GM13977 (cell line): Measurements from ENCODE around the gene MYH16.

Experiments used
- DNase-seq: peaks from one replicate; pipeline ENCODE4 v3.0.0; 2012; ENCODE audit warnings: low spot score
- in situ Hi-C: fragments of 300-500 bp; cut with MboI; formaldehyde crosslinking; loops from one replicate; pipeline ENCODE4 v1.12.0; 2022; ENCODE audit warnings: low sequenced_read_pairs, low pct_unique_long_range_greater_than_20kb, mixed read lengths, inconsistent platforms; ENCODE audit not compliant: unreplicated experiment
- TF ChIP-seq, protein P1 (sequence below): IDR thresholded peaks from 2 replicates; pipeline ENCODE4 v1.5.1; 2012; ENCODE audit warnings: mild to moderate bottlenecking, control low read depth; ENCODE audit not compliant: insufficient read depth; ENCODE audit errors: extremely low read depth, missing control alignments

Gene MYH16

DNA sequence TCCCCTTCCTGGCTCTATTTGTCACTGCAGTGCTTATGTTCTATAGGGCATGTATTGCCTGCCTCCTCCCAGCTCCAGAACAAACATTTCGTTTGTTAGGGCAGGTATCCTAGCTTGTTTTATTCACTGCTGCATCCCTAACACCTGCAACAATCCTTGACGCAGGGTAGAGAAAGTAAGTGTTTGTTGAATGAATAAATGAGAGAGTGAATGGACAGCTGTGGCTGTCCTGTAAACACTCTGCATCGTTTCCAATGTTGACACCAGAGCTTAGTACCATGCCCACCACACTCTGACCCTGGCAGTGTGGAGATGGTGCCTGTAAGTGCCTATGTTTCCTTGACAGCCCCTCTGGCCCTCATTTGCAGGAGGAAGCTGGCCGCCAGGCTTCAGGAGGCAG is 21.0 kb downstream of the MYH16 start:
- TF ChIP-seq, protein P1, sequence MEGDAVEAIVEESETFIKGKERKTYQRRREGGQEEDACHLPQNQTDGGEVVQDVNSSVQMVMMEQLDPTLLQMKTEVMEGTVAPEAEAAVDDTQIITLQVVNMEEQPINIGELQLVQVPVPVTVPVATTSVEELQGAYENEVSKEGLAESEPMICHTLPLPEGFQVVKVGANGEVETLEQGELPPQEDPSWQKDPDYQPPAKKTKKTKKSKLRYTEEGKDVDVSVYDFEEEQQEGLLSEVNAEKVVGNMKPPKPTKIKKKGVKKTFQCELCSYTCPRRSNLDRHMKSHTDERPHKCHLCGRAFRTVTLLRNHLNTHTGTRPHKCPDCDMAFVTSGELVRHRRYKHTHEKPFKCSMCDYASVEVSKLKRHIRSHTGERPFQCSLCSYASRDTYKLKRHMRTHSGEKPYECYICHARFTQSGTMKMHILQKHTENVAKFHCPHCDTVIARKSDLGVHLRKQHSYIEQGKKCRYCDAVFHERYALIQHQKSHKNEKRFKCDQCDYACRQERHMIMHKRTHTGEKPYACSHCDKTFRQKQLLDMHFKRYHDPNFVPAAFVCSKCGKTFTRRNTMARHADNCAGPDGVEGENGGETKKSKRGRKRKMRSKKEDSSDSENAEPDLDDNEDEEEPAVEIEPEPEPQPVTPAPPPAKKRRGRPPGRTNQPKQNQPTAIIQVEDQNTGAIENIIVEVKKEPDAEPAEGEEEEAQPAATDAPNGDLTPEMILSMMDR = no peak
- in situ Hi-C loops = no loop called here
- no peak for DNase-seq

DNA sequence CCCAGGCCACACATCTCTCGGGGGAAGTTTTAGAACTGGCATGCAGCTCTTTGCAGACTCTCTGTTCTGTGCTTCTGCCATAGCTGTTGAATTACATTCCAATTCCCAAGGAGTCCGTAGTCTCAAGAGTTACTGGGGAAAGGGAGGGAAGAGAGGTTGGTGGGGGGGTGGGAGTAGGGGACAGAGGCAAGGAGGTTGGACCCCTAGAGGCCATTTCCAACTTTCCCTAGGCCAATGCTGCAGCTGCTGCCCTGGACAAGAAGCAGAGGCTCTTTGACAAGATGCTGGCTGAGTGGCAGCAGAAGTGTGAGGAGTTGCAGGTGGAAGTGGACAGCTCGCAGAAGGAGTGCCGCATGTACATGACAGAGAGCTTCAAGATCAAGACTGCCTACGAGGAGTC is 23.8 kb downstream of the MYH16 start:
- DNase-seq = no peak
- TF ChIP-seq, protein P1 = no peak
- in situ Hi-C loops = no loop called here

DNA sequence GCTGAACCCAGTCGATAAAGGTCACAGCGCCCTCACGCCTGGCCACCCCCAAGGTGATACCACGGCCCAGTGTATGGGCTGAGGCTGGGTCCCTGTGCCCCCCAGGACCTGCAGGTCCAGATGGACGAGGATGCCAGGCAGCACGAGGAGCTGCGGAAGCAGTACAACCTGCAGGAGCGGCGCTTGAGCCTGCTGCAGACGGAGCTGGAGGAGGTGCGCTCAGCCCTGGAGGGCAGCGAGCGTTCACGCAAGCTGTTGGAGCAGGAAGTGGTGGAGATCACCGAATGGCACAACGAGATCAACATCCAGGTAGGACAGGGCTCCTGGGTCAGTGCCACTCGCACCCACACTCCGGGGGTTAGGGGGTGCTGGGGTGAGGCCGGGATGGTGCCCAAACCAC is 28.9 kb downstream of the MYH16 start:
- in situ Hi-C loops = no loop called here
- TF ChIP-seq, protein P1 = no peak
- DNase-seq = no peak

DNA sequence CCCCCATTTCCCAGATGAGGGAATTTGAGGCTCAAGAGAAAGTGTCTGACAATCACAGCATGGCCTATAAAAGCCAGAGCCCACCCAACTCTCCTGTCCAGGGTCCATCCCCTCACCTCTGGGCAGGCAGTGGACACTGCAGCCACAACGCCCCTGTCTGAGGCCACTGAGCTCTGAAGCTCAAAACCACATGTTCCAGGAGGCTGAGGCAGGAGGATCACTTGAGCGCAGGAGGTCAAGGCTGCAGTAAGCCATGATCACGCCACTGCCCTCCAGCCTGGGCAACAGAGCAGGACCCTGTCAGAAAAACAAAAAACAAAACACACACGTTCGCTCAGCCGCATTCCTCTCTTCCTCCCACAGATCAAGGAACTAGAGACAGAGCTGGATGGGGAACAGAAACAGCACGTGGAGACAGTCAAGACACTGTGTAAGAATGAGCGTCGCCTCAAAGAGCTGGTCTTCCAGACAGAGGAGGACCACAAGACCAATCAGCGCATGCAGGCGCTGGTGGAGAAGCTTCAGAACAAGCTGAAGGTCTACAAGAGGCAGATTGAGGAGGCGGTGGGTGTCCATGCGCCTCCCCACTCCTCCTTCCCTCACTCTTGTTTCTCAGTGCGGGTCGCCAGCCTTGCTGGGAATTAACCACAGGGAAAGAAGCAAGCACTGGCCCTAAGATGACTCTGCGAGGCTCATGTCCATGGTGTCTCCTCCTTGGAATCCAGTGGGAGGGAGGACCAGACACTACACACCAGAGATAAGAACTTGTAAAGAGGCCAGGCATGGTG is 33.0 kb downstream of the MYH16 start:
- DNase-seq = no peak
- in situ Hi-C loops = no loop called here
- TF ChIP-seq, protein P1 = no peak

DNA sequence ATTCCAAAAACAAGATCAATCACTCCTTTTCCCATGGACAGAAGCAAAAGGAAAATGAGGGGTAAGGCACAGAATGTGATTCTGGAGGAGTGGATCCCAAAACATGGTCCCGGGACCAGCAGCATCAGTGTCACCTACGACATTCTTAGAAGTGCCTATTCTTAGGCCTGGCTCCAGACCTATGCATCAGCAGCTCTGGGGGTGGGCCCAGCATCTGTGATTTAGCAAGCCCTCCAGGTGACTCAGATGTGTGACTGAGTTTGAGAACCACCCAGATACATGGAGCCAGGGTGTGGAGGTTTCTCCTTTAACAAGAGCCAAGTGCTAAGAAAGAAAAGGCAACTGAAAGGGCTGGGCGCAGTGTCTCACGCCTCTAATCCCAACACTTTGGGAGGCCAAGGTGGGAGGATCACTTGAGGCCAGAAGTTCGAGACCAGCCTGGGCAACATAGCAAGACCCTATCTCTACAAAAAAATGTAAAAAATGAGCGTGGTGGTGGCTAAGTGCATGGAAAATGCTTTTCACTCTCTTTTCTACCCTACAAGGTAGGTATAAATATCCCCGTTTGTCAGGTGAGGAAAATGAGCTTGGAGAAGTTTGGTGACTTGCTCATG is 35.9 kb downstream of the MYH16 start:
- DNase-seq = no peak
- in situ Hi-C loops = no loop called here
- TF ChIP-seq, protein P1 = no peak

DNA sequence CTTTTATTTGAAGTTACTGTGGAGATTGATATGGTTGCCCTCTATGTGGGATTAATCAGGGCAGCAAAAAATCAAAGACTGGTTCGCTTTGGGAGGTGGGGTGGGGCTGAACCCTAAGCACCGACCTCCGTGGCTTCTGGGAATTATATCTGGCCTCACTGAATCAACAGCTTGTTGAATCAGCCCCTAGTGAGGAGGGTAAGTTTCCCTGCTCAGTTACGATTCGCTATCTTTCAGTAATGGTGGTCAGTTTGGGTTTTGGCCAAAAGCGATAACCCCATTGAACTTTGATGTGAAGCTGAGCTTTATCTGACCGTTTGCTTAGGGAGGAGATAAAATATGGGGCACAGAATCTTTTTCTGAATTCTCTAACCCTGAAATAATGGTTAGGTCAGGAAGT is 36.5 kb downstream of the MYH16 start:
- TF ChIP-seq, protein P1 = no peak
- DNase-seq = no peak
- in situ Hi-C loops = no loop called here
